ENCODE data around the gene EEF1G. TPM values are rescaled to one million over a fixed set of nuclear protein-coding genes. Genes with fewer than 3 reads are reported as not detected.

EEF1G gene
- total RNA-seq, 1 experiment from 2014 or later = 2,004 TPM

GRCh38 chr11:62544581-62545436, 28.9 kb downstream of the EEF1G start:
- peaks cover 2% of the 10 kb centered on the region; the same call in 1 of the 2 replicates for H3K36me3 ChIP-seq (ENCODE audit: control insufficient read depth, insufficient read depth, low read length)
- H3K27me3 Mint-ChIP-seq (ENCODE audit: insufficient read depth, unreplicated experiment) = no peaks in the 10 kb centered on the region
- no peak for DNase-seq
- peaks cover 51% of the 10 kb centered on the region for H3K4me1 Mint-ChIP-seq (ENCODE audit: low read depth, unreplicated experiment)
- H3K9me3 ChIP-seq = no peaks in the 10 kb centered on the region
- H3K27ac Mint-ChIP-seq (ENCODE audit: unreplicated experiment) = peak overlapping the region; percentile 97
- peaks cover 66% of the 10 kb centered on the region for H3K36me3 Mint-ChIP-seq (ENCODE audit: insufficient read depth, unreplicated experiment)
- no peaks in the 10 kb centered on the region for H3K27me3 ChIP-seq (replicated peaks; ENCODE audit: control insufficient read depth, insufficient read depth, low read length)
- no peaks in the 10 kb centered on the region for H3K9me3 Mint-ChIP-seq (ENCODE audit: unreplicated experiment)
- TF ChIP-seq CTCF (IDR thresholded peaks at IDR 0.05; ENCODE audit: insufficient read depth in 1 of 2, low read depth in 1 of 2, low read length in 1 of 2, severe bottlenecking in 1 of 2, unreplicated experiment in 1 of 2) = no peak
- peak overlapping the region; percentile 100 for H3K4me3 Mint-ChIP-seq (ENCODE audit: unreplicated experiment)
- intact Hi-C loops (cut with micrococcal nuclease; ENCODE audit: unreplicated experiment) = loop anchor here (1.0 to 2.0 kb wide), 3 partner anchors 15 to 48 kb away; no protein-coding TSS in a partner anchor
- POLR2A ChIA-PET = interaction anchor here (0.6 to 1.4 kb wide), 4 partner anchors 9 to 120 kb away, joined by 3 to 11 read pairs (median 3); partner anchors contain the start of genes C11orf98 and EEF1G
- peak overlapping the region; percentile 87 for H3K4me3 ChIP-seq (ENCODE audit: low read depth, low read length)
- peaks cover 69% of the 10 kb centered on the region for H3K4me1 ChIP-seq
- no TSS peak for BruUV-seq (replicated peaks)
- CTCF ChIA-PET = interaction anchor here (0.7 to 4.5 kb wide), 10 partner anchors 9 to 150 kb away, joined by 3 to 79 read pairs (median 15); partner anchors contain the start of gene EEF1G

- Mint-ChIP-seq H3K9me3 (ENCODE audit: unreplicated experiment) (no peaks in the 10 kb centered on the region), H3K27me3 (ENCODE audit: insufficient read depth, unreplicated experiment) (no peaks in the 10 kb centered on the region), H3K36me3 (ENCODE audit: insufficient read depth, unreplicated experiment) (peaks cover 58% of the 10 kb centered on the region), H3K4me3 (ENCODE audit: unreplicated experiment) (peak overlapping the region; percentile 100), H3K27ac (ENCODE audit: unreplicated experiment) (peak overlapping the region; percentile 97), H3K4me1 (ENCODE audit: low read depth, unreplicated experiment) (peaks cover 49% of the 10 kb centered on the region)
- BruUV-seq (replicated peaks) = no TSS peak
- POLR2A ChIA-PET = interaction anchor here (0.6 to 1.4 kb wide), 3 partner anchors 16 to 64 kb away, joined by 3 to 15 read pairs (median 4); no protein-coding TSS in a partner anchor
- Histone ChIP-seq H3K4me3 (ENCODE audit: low read depth, low read length) (peak overlapping the region; percentile 87), H3K27me3 (replicated peaks; ENCODE audit: control insufficient read depth, insufficient read depth, low read length) (no peaks in the 10 kb centered on the region), H3K9me3 (no peaks in the 10 kb centered on the region), H3K36me3 (ENCODE audit: control insufficient read depth, insufficient read depth, low read length) (peaks cover 2% of the 10 kb centered on the region), H3K4me1 (peaks cover 67% of the 10 kb centered on the region)
- intact Hi-C loops (cut with micrococcal nuclease; ENCODE audit: unreplicated experiment) = loop anchor here (2.0 kb wide), 1 partner anchor 35 kb away; no protein-coding TSS in a partner anchor
- TF ChIP-seq CTCF (IDR thresholded peaks at IDR 0.05; ENCODE audit: insufficient read depth in 1 of 2, low read depth in 1 of 2, low read length in 1 of 2, severe bottlenecking in 1 of 2, unreplicated experiment in 1 of 2) = no peak
- CTCF ChIA-PET = interaction anchor here (1.0 to 4.5 kb wide), 11 partner anchors 10 to 149 kb away, joined by 3 to 79 read pairs (median 19); partner anchors contain the start of gene EEF1G
- no peak for DNase-seq
These were observed 29.8 kb downstream of the EEF1G start for GRCh38 chr11:62543680-62544444.

All from Caco-2 (cell line).